Muscle layer of duodenum (tissue), 2 donors: Measurements from ENCODE around the gene PARP16.

ENCODE experiments used
- H3K27ac ChIP-seq: one replicate; pipeline ENCODE4 v1.7.0; 2013; ENCODE audit warnings: mild to moderate bottlenecking, low read length
- H3K27me3 ChIP-seq: one replicate; pipeline ENCODE4 v1.7.0; 2013; ENCODE audit warnings: low read depth, mild to moderate bottlenecking, control low read depth, low read length
- H3K36me3 ChIP-seq, 2 donors: one replicate each; pipeline ENCODE4 v1.7.0; 2013; ENCODE audit warnings: low read length in 2 of 2, control low read depth in 1 of 2, mild to moderate bottlenecking in 1 of 2; ENCODE audit not compliant: insufficient read depth in 2 of 2, control insufficient read depth in 1 of 2
- H3K4me1 ChIP-seq, 2 donors: one replicate each; pipeline ENCODE4 v1.7.0; 2013; ENCODE audit warnings: low read length in 2 of 2, mild to moderate bottlenecking in 2 of 2, control low read depth in 1 of 2, moderate library complexity in 1 of 2; ENCODE audit not compliant: insufficient read depth in 2 of 2, control insufficient read depth in 1 of 2
- H3K4me3 ChIP-seq, 2 donors: one replicate each; pipeline ENCODE4 v1.7.0; 2013; ENCODE audit warnings: low read length in 2 of 2, low read depth in 1 of 2, mild to moderate bottlenecking in 1 of 2
- H3K9me3 ChIP-seq, 2 donors: one replicate each; pipeline ENCODE4 v1.7.0; 2013; ENCODE audit warnings: low read length in 2 of 2, control low read depth in 1 of 2, mild to moderate bottlenecking in 1 of 2; ENCODE audit not compliant: control insufficient read depth in 1 of 2
- donor health status: healthy.

The PARP16 gene

GRCh38 chr15:65268411-65268810 lies 18.3 kb downstream of the PARP16 start:
- no peaks in the 10 kb centered on the region for H3K9me3 ChIP-seq

GRCh38 chr15:65266469-65266868 lies 20.2 kb downstream of the PARP16 start:
- Histone ChIP-seq H3K4me3 (no peak overlapping the region), H3K27me3 (no peaks in the 10 kb centered on the region), H3K9me3 (no peaks in the 10 kb centered on the region), H3K4me1 (peaks cover 0 to 43% of the 10 kb centered on the region in 2 donors), H3K36me3 (peaks cover 9 to 20% of the 10 kb centered on the region in 2 donors), H3K27ac (no peak overlapping the region)

More at GRCh38 chr15:65268411-65268810, 18.3 kb downstream of the PARP16 start:
- Histone ChIP-seq H3K27ac (no peak overlapping the region), H3K36me3 (peaks cover 1 to 10% of the 10 kb centered on the region in 2 donors), H3K4me1 (peaks cover 0 to 31% of the 10 kb centered on the region in 2 donors), H3K4me3 (no peak overlapping the region), H3K27me3 (no peaks in the 10 kb centered on the region)

- Histone ChIP-seq H3K9me3 (no peaks in the 10 kb centered on the region), H3K27me3 (no peaks in the 10 kb centered on the region), H3K27ac (no peak overlapping the region), H3K4me3 (no peak overlapping the region), H3K36me3 (peaks cover 9 to 31% of the 10 kb centered on the region in 2 donors), H3K4me1 (peaks cover 9 to 47% of the 10 kb centered on the region in 2 donors)
Measured at GRCh38 chr15:65264863-65265430, 21.7 kb downstream of the PARP16 start.

- Histone ChIP-seq H3K27me3 (no peaks in the 10 kb centered on the region), H3K9me3 (no peaks in the 10 kb centered on the region), H3K36me3 (peaks cover 18 to 34% of the 10 kb centered on the region in 2 donors), H3K4me1 (peaks cover 15 to 63% of the 10 kb centered on the region in 2 donors), H3K4me3 (no peak overlapping the region), H3K27ac (no peak overlapping the region)
Measured at GRCh38 chr15:65263313-65263712, 23.4 kb downstream of the PARP16 start.

GRCh38 chr15:65260968-65261367 lies 25.7 kb downstream of the PARP16 start:
- peaks cover 19 to 31% of the 10 kb centered on the region in 2 donors for H3K36me3 ChIP-seq
- H3K27ac ChIP-seq: no peak overlapping the region
- H3K4me1 ChIP-seq: peaks cover 15 to 68% of the 10 kb centered on the region in 2 donors
- H3K4me3 ChIP-seq: no peak overlapping the region
- no peaks in the 10 kb centered on the region for H3K9me3 ChIP-seq
- no peaks in the 10 kb centered on the region for H3K27me3 ChIP-seq

GRCh38 chr15:65259367-65259797 lies 27.3 kb downstream of the PARP16 start:
- Histone ChIP-seq H3K4me1 (peaks cover 21 to 65% of the 10 kb centered on the region in 2 donors), H3K36me3 (peaks cover 19 to 31% of the 10 kb centered on the region in 2 donors), H3K27me3 (no peaks in the 10 kb centered on the region), H3K27ac (peak overlapping the region; percentile 64), H3K9me3 (no peaks in the 10 kb centered on the region), H3K4me3 (peak overlapping the region in 1 of 2 donors; percentile 27)

- Histone ChIP-seq H3K27me3 (no peaks in the 10 kb centered on the region), H3K9me3 (no peaks in the 10 kb centered on the region), H3K27ac (peak overlapping the region; percentile 64), H3K4me3 (peak overlapping the region in 1 of 2 donors; percentile 27), H3K36me3 (peaks cover 19 to 31% of the 10 kb centered on the region in 2 donors), H3K4me1 (peaks cover 25 to 69% of the 10 kb centered on the region in 2 donors)
Measured at GRCh38 chr15:65258375-65259262, 28.1 kb downstream of the PARP16 start.

- H3K4me1 ChIP-seq: peaks cover 22 to 67% of the 10 kb centered on the region in 2 donors
- no peaks in the 10 kb centered on the region for H3K9me3 ChIP-seq
- H3K27me3 ChIP-seq: no peaks in the 10 kb centered on the region
- no peak overlapping the region for H3K27ac ChIP-seq
- H3K4me3 ChIP-seq: no peak overlapping the region
- H3K36me3 ChIP-seq: peaks cover 10 to 16% of the 10 kb centered on the region in 2 donors
Measured at GRCh38 chr15:65255486-65256140, 31.1 kb downstream of the PARP16 start.

- Histone ChIP-seq H3K36me3 (peaks cover 8 to 10% of the 10 kb centered on the region in 2 donors), H3K4me3 (no peak overlapping the region), H3K9me3 (no peaks in the 10 kb centered on the region), H3K27ac (no peak overlapping the region), H3K27me3 (no peaks in the 10 kb centered on the region), H3K4me1 (peaks cover 16 to 65% of the 10 kb centered on the region in 2 donors)
Measured at GRCh38 chr15:65254758-65255157, 31.9 kb downstream of the PARP16 start.

- H3K4me3 ChIP-seq: no peak overlapping the region
- H3K27ac ChIP-seq: no peak overlapping the region
Measured at GRCh38 chr15:65254356-65254755, 32.3 kb downstream of the PARP16 start.

GRCh38 chr15:65249641-65250040 lies 37.0 kb downstream of the PARP16 start:
- Histone ChIP-seq H3K4me3 (no peak overlapping the region), H3K9me3 (no peaks in the 10 kb centered on the region), H3K27ac (no peak overlapping the region), H3K4me1 (peaks cover 11 to 60% of the 10 kb centered on the region in 2 donors), H3K36me3 (no peaks in the 10 kb centered on the region), H3K27me3 (no peaks in the 10 kb centered on the region)

More at GRCh38 chr15:65254356-65254755, 32.3 kb downstream of the PARP16 start:
- peaks cover 16 to 65% of the 10 kb centered on the region in 2 donors for H3K4me1 ChIP-seq
- H3K36me3 ChIP-seq: peaks cover 4 to 10% of the 10 kb centered on the region in 2 donors
- no peaks in the 10 kb centered on the region for H3K9me3 ChIP-seq
- no peaks in the 10 kb centered on the region for H3K27me3 ChIP-seq
